ENCODE data around the gene AUTS2. TPM values are rescaled to one million over a fixed set of nuclear protein-coding genes. Genes with fewer than 3 reads are reported as not detected.

The AUTS2 gene
- total and polyA plus RNA-seq, 10 donors: 6.1 to 54.8 (median 29.1) TPM

- 89 to 95% (median 90%) methylated on average over 10 of the region's 10 CpGs for WGBS, 5 donors
- intact Hi-C loops (cut with DNase I; ENCODE audit: low total_unique reads): no loop called here
- Histone ChIP-seq H3K4me1 (peaks cover 0 to 8% (median 0%) of the 10 kb centered on the region in 6 donors), H3K27ac (no peak overlapping the region), H3K36me3 (no peaks in the 10 kb centered on the region), H3K4me3 (no peak overlapping the region), H3K27me3 (replicated peaks in 1 of 7) (no peaks in the 10 kb centered on the region), H3K9me3 (no peaks in the 10 kb centered on the region)
- no peak for DNase-seq
- TF ChIP-seq POLR2A (IDR thresholded peaks at IDR 0.05): no peak
- TF ChIP-seq POLR2AphosphoS5 (IDR thresholded peaks at IDR 0.05): no peak
- no peak for TF ChIP-seq CTCF (IDR thresholded peaks at IDR 0.05 in 8 of 11, conservative IDR thresholded peaks at IDR 0.05 in 3 of 11)
Observed at GRCh38 chr7:70588191-70588921, 990.1 kb downstream of the AUTS2 start.

- Histone ChIP-seq H3K4me3 (no peak overlapping the region), H3K9me3 (no peaks in the 10 kb centered on the region), H3K27ac (no peak overlapping the region), H3K27me3 (replicated peaks in 1 of 7) (peaks cover 0 to 2% (median 0%) of the 10 kb centered on the region in 7 donors), H3K4me1 (peaks cover 0 to 2% (median 0%) of the 10 kb centered on the region in 6 donors), H3K36me3 (no peaks in the 10 kb centered on the region)
- no peak for DNase-seq
- 87 to 95% (median 90%) methylated on average over 5 to 7 of the region's 7 CpGs for WGBS, 5 donors
- no peak for TF ChIP-seq CTCF (IDR thresholded peaks at IDR 0.05 in 8 of 11, conservative IDR thresholded peaks at IDR 0.05 in 3 of 11)
- no peak for TF ChIP-seq POLR2A (IDR thresholded peaks at IDR 0.05)
- no peak for TF ChIP-seq POLR2AphosphoS5 (IDR thresholded peaks at IDR 0.05)
- intact Hi-C loops (cut with DNase I; ENCODE audit: low total_unique reads): no loop called here
Observed at GRCh38 chr7:70589010-70589409, 990.7 kb downstream of the AUTS2 start.

GRCh38 chr7:70589590-70589989 is 991.3 kb downstream of the AUTS2 start:
- Histone ChIP-seq H3K36me3 (no peaks in the 10 kb centered on the region), H3K4me3 (no peak overlapping the region), H3K27me3 (replicated peaks in 1 of 7) (peaks cover 0 to 8% (median 0%) of the 10 kb centered on the region in 7 donors), H3K4me1 (no peaks in the 10 kb centered on the region), H3K27ac (no peak overlapping the region), H3K9me3 (no peaks in the 10 kb centered on the region)
- WGBS, 5 donors: 75 to 91% (median 85%) methylated on average over 3 of the region's 3 CpGs
- DNase-seq: no peak
- TF ChIP-seq CTCF (IDR thresholded peaks at IDR 0.05 in 8 of 11, conservative IDR thresholded peaks at IDR 0.05 in 3 of 11) (no peak), POLR2AphosphoS5 (IDR thresholded peaks at IDR 0.05) (no peak), POLR2A (IDR thresholded peaks at IDR 0.05) (no peak)
- intact Hi-C loops (cut with DNase I; ENCODE audit: low total_unique reads): no loop called here

GRCh38 chr7:70590126-70590854 is 992.0 kb downstream of the AUTS2 start:
- Histone ChIP-seq H3K4me3 (no peak overlapping the region), H3K27me3 (replicated peaks in 1 of 7) (peaks cover 0 to 15% (median 6%) of the 10 kb centered on the region in 7 donors), H3K36me3 (no peaks in the 10 kb centered on the region), H3K9me3 (no peaks in the 10 kb centered on the region), H3K4me1 (peaks cover 0 to 4% (median under 1%) of the 10 kb centered on the region in 6 donors), H3K27ac (no peak overlapping the region)
- intact Hi-C loops (cut with DNase I; ENCODE audit: low total_unique reads): no loop called here
- no peak for DNase-seq
- TF ChIP-seq CTCF (IDR thresholded peaks at IDR 0.05 in 8 of 11, conservative IDR thresholded peaks at IDR 0.05 in 3 of 11) (no peak), POLR2A (IDR thresholded peaks at IDR 0.05) (no peak), POLR2AphosphoS5 (IDR thresholded peaks at IDR 0.05) (no peak)
- 80 to 93% (median 87%) methylated on average over 11 of the region's 11 CpGs for WGBS, 5 donors

Measured in spleen (tissue), 11 donors.